HuH-7 (cell line): ENCODE measurements around the gene SLC49A4.

Experiments
- DNase-seq: peaks from one replicate; pipeline ENCODE4 v3.0.0; 2011; ENCODE audit warnings: low spot score

Gene SLC49A4

GRCh38 chr3:122907471-122907870 is 112.6 kb downstream of the SLC49A4 start:
- DNase-seq: no peak

- no peak for DNase-seq
These were observed 113.4 kb downstream of the SLC49A4 start for GRCh38 chr3:122908251-122908650.

- no peak for DNase-seq
These were observed 117.0 kb downstream of the SLC49A4 start for GRCh38 chr3:122911901-122912300.

- DNase-seq: no peak
These were observed 118.1 kb downstream of the SLC49A4 start for GRCh38 chr3:122912772-122913538.

GRCh38 chr3:122913539-122914100 is 118.8 kb downstream of the SLC49A4 start:
- no peak for DNase-seq

GRCh38 chr3:122915300-122916055 is 120.6 kb downstream of the SLC49A4 start:
- DNase-seq: no peak

- DNase-seq: no peak
These were observed 121.2 kb downstream of the SLC49A4 start for GRCh38 chr3:122916084-122916483.

- no peak for DNase-seq
These were observed 121.7 kb downstream of the SLC49A4 start for GRCh38 chr3:122916580-122916979.

GRCh38 chr3:122917412-122917811 is 122.5 kb downstream of the SLC49A4 start:
- no peak for DNase-seq

GRCh38 chr3:122918576-122919290 is 123.9 kb downstream of the SLC49A4 start:
- no peak for DNase-seq

GRCh38 chr3:122919291-122919610 is 124.4 kb downstream of the SLC49A4 start:
- DNase-seq: no peak

GRCh38 chr3:122920986-122921385 is 126.1 kb downstream of the SLC49A4 start:
- no peak for DNase-seq

GRCh38 chr3:122921791-122922651 is 127.2 kb downstream of the SLC49A4 start:
- DNase-seq: peak; percentile 95

GRCh38 chr3:122923611-122924010 is 128.7 kb downstream of the SLC49A4 start:
- no peak for DNase-seq

GRCh38 chr3:122924056-122924455 is 129.2 kb downstream of the SLC49A4 start:
- no peak for DNase-seq

GRCh38 chr3:122925756-122926155 is 130.9 kb downstream of the SLC49A4 start:
- no peak for DNase-seq

GRCh38 chr3:122926322-122926721 is 131.5 kb downstream of the SLC49A4 start:
- DNase-seq: no peak

GRCh38 chr3:122926811-122927210 is 131.9 kb downstream of the SLC49A4 start:
- no peak for DNase-seq

- no peak for DNase-seq
These were observed 132.9 kb downstream of the SLC49A4 start for GRCh38 chr3:122927726-122928125.

- DNase-seq: no peak
These were observed 133.7 kb downstream of the SLC49A4 start for GRCh38 chr3:122928396-122929187.
